DND-41 (cell line): ENCODE measurements around the gene GRM3.

ENCODE experiments used
- ATAC-seq: fragments of 200-7000 bp; cut with Tn5 transposase; 3 replicates; pipeline ENCODE4 v1.9.1; 2021; ENCODE audit warnings: low read depth; ENCODE audit not compliant: insufficient read depth
- DNase-seq: peaks from one replicate; pipeline ENCODE4 v3.0.0-alpha.2; 2020
- H2AFZ ChIP-seq: 2 replicates; pipeline ENCODE4 v1.6.0; 2012; ENCODE audit warnings: low read depth, low read length
- H3K27ac ChIP-seq: 2 replicates; pipeline ENCODE4 v1.5.1; 2012; ENCODE audit warnings: low read length, inconsistent platforms
- H3K27me3 ChIP-seq: fragments of 200-600 bp; sonication (generic); 2 replicates; pipeline ENCODE4 v1.6.0; 2012; ENCODE audit warnings: low read length, mild to moderate bottlenecking, inconsistent platforms; ENCODE audit not compliant: insufficient read depth, poor library complexity
- H3K36me3 ChIP-seq: 2 replicates; pipeline ENCODE4 v1.5.1; 2012; ENCODE audit warnings: low read length, inconsistent platforms; ENCODE audit not compliant: insufficient read depth
- H3K4me1 ChIP-seq: 2 replicates; pipeline ENCODE4 v1.5.1; 2012; ENCODE audit warnings: mild to moderate bottlenecking, low read length; ENCODE audit not compliant: insufficient read depth
- H3K4me2 ChIP-seq: 2 replicates; pipeline ENCODE4 v1.6.0; 2012; ENCODE audit warnings: mild to moderate bottlenecking, moderate library complexity, low read length, inconsistent platforms; ENCODE audit not compliant: insufficient read depth
- H3K4me3 ChIP-seq, 2 experiments: fragments of 200-600 bp in 1 of 2; shearing (Covaris generic) in 1 of 2; 2 replicates each; pipeline ENCODE4 v1.5.1; 2012 to 2016; ENCODE audit warnings: inconsistent platforms in 2 of 2, low read length in 2 of 2, mild to moderate bottlenecking in 2 of 2, low read depth in 1 of 2, moderate library complexity in 1 of 2
- H3K79me2 ChIP-seq: 2 replicates; pipeline ENCODE4 v1.6.0; 2012; ENCODE audit warnings: low read length, inconsistent platforms; ENCODE audit not compliant: insufficient read depth
- H3K9ac ChIP-seq: 2 replicates; pipeline ENCODE4 v1.6.0; 2012; ENCODE audit warnings: low read depth, mild to moderate bottlenecking, inconsistent platforms, low read length, moderate library complexity
- H3K9me3 ChIP-seq: 2 replicates; pipeline ENCODE4 v1.5.1; 2012; ENCODE audit warnings: low read length, moderate library complexity, mild to moderate bottlenecking, inconsistent platforms; ENCODE audit not compliant: insufficient read depth, severe bottlenecking
- H4K20me1 ChIP-seq: 2 replicates; pipeline ENCODE4 v1.6.0; 2012; ENCODE audit warnings: low read length; ENCODE audit not compliant: insufficient read depth
- EZH2 ChIP-seq: IDR thresholded peaks from 3 replicates; pipeline ENCODE4 v1.6.1; 2012; ENCODE audit warnings: borderline replicate concordance, low read depth, mild to moderate bottlenecking, moderate library complexity, low read length, inconsistent platforms; ENCODE audit not compliant: severe bottlenecking
- TF ChIP-seq, protein P1 (sequence below): IDR thresholded peaks from 2 replicates; pipeline ENCODE4 v1.5.1; 2012; ENCODE audit warnings: borderline replicate concordance, low read length, moderate library complexity, mild to moderate bottlenecking; ENCODE audit not compliant: poor library complexity, severe bottlenecking; ENCODE audit errors: extremely low read depth

GRM3 gene

DNA sequence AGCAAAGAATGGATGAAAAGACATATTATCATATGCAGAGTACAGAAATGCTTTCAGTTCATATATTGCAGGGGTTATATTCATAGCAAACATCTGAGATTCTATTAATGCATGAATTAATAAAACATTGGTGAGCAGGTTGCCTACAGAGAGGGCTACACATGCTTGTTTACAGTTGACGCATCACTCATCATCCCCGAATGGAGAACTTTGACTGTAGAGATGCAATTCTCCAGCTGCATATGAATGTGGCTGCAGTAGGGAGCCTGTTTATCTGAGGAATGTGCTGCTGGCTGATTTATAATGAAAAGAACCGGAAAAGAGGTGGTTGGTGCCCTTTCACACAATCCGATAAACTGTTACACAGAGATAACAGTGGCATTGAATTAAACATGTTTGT lies 116.5 kb downstream of the GRM3 start:
- Histone ChIP-seq H3K27ac (no peak overlapping the region), H3K4me2 (no peak overlapping the region)

DNA sequence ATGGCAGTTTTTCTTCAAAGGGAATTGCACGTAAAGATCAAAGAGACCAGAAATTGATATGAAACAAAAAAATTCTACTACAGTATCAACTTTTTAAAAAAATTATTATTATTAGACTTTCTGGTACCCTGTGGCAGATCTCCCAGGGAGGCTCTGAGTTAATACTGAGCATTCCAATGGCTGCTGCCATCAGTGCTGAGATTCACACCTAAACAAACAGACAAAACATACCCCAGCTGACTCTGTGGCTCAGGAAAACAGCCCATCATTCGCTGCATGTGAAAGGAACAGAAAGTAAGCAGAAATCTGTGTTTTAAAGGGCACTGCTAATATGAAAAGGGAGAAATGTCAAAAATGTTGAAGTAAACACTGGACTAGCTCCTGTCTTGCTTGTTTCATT lies 118.4 kb downstream of the GRM3 start:
- ATAC-seq (no peak), DNase-seq (no peak)
- Histone ChIP-seq H3K27ac (no peak overlapping the region), H3K4me3 (no peak overlapping the region), H3K9me3 (no peaks in the 10 kb centered on the region), H3K36me3 (no peaks in the 10 kb centered on the region), H3K4me2 (no peak overlapping the region), H3K9ac (no peak overlapping the region), H4K20me1 (no peaks in the 10 kb centered on the region), H3K4me1 (no peaks in the 10 kb centered on the region), H3K27me3 (no peaks in the 10 kb centered on the region), H3K79me2 (no peaks in the 10 kb centered on the region), H2AFZ (no peak overlapping the region)
- no peak for TF ChIP-seq EZH2
- TF ChIP-seq, protein P1, sequence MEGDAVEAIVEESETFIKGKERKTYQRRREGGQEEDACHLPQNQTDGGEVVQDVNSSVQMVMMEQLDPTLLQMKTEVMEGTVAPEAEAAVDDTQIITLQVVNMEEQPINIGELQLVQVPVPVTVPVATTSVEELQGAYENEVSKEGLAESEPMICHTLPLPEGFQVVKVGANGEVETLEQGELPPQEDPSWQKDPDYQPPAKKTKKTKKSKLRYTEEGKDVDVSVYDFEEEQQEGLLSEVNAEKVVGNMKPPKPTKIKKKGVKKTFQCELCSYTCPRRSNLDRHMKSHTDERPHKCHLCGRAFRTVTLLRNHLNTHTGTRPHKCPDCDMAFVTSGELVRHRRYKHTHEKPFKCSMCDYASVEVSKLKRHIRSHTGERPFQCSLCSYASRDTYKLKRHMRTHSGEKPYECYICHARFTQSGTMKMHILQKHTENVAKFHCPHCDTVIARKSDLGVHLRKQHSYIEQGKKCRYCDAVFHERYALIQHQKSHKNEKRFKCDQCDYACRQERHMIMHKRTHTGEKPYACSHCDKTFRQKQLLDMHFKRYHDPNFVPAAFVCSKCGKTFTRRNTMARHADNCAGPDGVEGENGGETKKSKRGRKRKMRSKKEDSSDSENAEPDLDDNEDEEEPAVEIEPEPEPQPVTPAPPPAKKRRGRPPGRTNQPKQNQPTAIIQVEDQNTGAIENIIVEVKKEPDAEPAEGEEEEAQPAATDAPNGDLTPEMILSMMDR: no peak

More for the DNA sequence above, 116.5 kb downstream of the GRM3 start:
- Histone ChIP-seq H4K20me1 (no peaks in the 10 kb centered on the region), H3K79me2 (no peaks in the 10 kb centered on the region), H2AFZ (no peak overlapping the region), H3K4me3 (no peak overlapping the region), H3K9me3 (no peaks in the 10 kb centered on the region), H3K9ac (no peak overlapping the region), H3K27me3 (no peaks in the 10 kb centered on the region), H3K36me3 (no peaks in the 10 kb centered on the region), H3K4me1 (no peaks in the 10 kb centered on the region)
- DNase-seq: no peak
- TF ChIP-seq, protein P1: no peak
- ATAC-seq: no peak

DNA sequence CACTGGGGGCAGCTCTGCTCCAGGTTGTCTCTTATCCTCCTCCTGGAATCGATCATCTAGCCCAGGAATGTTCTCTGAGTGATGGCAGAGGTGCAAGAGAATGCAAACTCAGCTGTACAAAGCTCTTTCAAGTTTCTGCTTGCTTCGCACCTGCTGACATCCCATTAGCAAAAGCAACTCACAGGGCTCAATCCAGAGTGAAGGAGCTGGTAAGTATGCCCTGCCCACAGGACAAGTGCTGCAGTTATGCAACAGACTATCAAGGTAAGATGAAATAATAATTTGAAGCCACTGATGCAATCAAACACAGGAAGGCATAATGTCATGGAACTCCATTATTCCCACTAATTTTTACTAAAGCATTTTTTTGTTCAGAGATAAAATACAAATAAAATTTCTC lies 122.2 kb downstream of the GRM3 start:
- no peak overlapping the region for H2AFZ ChIP-seq
- H3K9me3 ChIP-seq: no peaks in the 10 kb centered on the region
- H3K4me3 ChIP-seq: no peak overlapping the region
- H3K36me3 ChIP-seq: no peaks in the 10 kb centered on the region
- no peak overlapping the region for H3K4me2 ChIP-seq
- no peak overlapping the region for H3K27ac ChIP-seq
- no peaks in the 10 kb centered on the region for H3K4me1 ChIP-seq
- no peaks in the 10 kb centered on the region for H3K27me3 ChIP-seq
- TF ChIP-seq, protein P1: no peak
- TF ChIP-seq EZH2: no peak
- DNase-seq: no peak
- no peaks in the 10 kb centered on the region for H4K20me1 ChIP-seq
- H3K9ac ChIP-seq: no peak overlapping the region
- no peak for ATAC-seq
- H3K79me2 ChIP-seq: no peaks in the 10 kb centered on the region

DNA sequence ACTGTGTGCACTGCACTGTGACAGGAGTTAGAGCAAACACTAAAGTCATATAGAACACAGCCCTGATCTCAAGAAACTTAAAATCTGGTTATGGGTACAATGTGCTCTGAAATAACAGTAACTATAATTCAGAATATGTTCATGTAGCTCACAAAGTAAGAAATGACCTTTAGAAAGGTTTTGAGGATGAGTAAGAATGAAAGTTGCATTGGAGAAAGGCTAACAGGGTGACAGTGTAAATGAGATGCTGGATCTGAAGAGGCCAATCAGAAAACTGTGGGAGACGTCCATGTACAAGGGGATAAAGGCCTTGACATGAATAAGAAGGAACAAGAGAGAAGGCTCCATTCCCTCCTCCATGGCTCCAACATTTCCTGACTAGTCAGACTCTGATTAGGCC lies 124.7 kb downstream of the GRM3 start:
- Histone ChIP-seq H3K79me2 (no peaks in the 10 kb centered on the region), H3K27me3 (no peaks in the 10 kb centered on the region), H2AFZ (no peak overlapping the region), H3K4me2 (no peak overlapping the region), H3K4me3 (no peak overlapping the region), H4K20me1 (no peaks in the 10 kb centered on the region), H3K36me3 (no peaks in the 10 kb centered on the region), H3K9me3 (no peaks in the 10 kb centered on the region), H3K27ac (no peak overlapping the region), H3K9ac (no peak overlapping the region), H3K4me1 (no peaks in the 10 kb centered on the region)
- TF ChIP-seq EZH2: no peak
- TF ChIP-seq, protein P1: no peak
- ATAC-seq: no peak
- no peak for DNase-seq
